HepG2 (cell line): ENCODE data around the gene HDLBP.

Experiments
- RFX1 ChIP-seq: fragments of 450-650 bp; IDR thresholded peaks from 2 replicates; pipeline ENCODE4 v1.6.1; 2017
- ZNF543 ChIP-seq: sonication (generic); formaldehyde crosslinking; IDR thresholded peaks from 2 replicates; pipeline ENCODE4 v1.4.0; 2020; ENCODE audit warnings: mild to moderate bottlenecking, missing genetic modification reagents
- ZNF572 ChIP-seq: sonication (generic); formaldehyde crosslinking; IDR thresholded peaks from 2 replicates; pipeline ENCODE4 v1.5.1; 2020; ENCODE audit warnings: mild to moderate bottlenecking, missing genetic modification reagents
- TF ChIP-seq, protein P1 (sequence below): sonication (generic); formaldehyde crosslinking; IDR thresholded peaks from 2 replicates; pipeline ENCODE4 v1.5.0; 2020; ENCODE audit warnings: mild to moderate bottlenecking, missing genetic modification reagents, moderate library complexity

DNA sequence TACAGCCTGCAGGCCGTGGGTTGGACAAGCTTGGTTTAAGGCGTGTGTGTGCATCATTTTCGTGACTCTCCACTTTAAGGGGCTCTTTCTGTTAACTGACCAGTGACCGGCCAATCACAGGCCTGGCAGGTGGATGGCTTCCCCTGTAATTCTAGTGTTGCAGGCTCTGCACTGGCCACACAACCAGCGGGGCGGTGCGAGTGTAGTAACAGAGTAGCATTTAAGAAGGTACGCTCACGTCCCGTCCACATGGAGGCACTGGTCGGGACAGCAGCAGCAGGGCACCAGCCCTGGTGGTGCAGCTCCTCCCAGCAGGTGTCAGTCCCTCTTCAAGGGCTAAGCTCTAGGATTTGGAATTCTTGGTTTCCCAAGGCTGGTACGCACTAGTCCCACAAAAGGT, 135.0 kb downstream of the HDLBP start:
- TF ChIP-seq RFX1 (no peak), ZNF572 (CRISPR knock-in tag) (no peak), ZNF543 (CRISPR knock-in tag) (no peak)
- TF ChIP-seq, protein P1, sequence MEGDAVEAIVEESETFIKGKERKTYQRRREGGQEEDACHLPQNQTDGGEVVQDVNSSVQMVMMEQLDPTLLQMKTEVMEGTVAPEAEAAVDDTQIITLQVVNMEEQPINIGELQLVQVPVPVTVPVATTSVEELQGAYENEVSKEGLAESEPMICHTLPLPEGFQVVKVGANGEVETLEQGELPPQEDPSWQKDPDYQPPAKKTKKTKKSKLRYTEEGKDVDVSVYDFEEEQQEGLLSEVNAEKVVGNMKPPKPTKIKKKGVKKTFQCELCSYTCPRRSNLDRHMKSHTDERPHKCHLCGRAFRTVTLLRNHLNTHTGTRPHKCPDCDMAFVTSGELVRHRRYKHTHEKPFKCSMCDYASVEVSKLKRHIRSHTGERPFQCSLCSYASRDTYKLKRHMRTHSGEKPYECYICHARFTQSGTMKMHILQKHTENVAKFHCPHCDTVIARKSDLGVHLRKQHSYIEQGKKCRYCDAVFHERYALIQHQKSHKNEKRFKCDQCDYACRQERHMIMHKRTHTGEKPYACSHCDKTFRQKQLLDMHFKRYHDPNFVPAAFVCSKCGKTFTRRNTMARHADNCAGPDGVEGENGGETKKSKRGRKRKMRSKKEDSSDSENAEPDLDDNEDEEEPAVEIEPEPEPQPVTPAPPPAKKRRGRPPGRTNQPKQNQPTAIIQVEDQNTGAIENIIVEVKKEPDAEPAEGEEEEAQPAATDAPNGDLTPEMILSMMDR (CRISPR knock-in tag) = no peak
